Measurements from ENCODE around the gene ABCB1. TPM values are rescaled to one million over a fixed set of nuclear protein-coding genes. Genes with fewer than 3 reads are reported as not detected.
"Not testable (repeated sequence)": the region's sequence is repeated elsewhere in the genome, so short reads cannot be mapped to it uniquely, and the experiment has no call there.

ABCB1 gene
- polyA plus RNA-seq, 4 donors, result 16.5 to 21.1 (median 18.8) TPM

DNA sequence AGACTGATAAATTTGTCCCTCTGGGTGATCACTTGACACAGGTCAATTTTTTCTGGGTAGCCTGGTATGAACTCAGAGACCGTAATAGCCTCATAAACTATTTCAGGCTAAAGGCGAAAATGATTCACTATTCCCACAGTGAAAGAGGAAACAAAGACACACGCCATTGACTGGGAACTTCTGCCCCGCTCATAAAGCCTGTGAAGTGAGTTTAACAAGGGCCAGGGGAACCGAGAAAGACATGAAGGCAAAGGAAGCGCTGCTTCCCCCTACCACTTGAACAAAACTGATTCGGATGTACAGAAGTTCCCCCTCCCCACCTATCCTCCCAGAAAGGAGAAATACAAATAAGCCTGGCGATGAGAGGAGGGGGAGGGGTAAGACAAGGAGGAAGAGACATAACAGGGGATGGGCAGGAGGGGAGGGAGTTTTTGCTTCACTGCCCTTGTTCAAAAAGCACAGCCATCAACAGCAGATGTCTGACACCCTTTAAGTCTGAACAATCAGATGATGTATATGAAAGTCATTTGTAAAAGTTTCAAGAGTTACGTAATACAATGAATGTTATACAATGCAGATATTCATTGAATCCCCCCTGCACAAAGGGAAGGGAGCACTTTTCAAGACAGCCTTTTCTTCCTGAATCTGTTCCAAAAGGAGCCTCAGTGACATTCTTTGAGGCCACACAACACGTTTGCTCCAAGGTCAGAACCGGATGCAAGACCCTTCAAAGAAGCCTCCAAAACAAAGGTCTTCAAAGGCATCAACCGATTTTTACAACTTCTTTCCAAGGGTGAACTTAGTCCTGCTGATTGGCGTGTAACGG lies 125.9 kb downstream of the ABCB1 start:
- peak in 1 of 4 donors; percentile 15 for DNase-seq (ENCODE audit: low read depth in 4 of 4, low spot score in 2 of 4)

DNA sequence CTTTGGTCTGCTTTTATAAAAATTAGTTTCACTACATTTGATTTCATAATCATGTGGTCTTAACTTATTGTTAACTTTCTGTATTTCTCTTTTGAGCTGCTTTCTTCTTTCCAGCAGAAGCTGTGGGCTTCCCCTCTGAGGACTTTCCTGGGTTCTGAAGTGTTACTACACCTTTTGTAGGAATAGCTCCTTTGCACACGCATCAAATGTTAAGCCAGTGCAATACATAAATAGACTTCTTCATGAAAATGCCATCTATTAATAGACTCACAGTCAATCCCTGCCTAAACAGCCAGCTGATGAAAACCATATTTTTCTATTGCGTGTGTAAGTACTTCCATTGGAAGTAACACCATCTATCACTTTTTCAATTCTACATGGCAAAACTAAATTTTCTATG lies 126.7 kb downstream of the ABCB1 start:
- DNase-seq (ENCODE audit: low read depth in 4 of 4, low spot score in 2 of 4), result no peak

DNA sequence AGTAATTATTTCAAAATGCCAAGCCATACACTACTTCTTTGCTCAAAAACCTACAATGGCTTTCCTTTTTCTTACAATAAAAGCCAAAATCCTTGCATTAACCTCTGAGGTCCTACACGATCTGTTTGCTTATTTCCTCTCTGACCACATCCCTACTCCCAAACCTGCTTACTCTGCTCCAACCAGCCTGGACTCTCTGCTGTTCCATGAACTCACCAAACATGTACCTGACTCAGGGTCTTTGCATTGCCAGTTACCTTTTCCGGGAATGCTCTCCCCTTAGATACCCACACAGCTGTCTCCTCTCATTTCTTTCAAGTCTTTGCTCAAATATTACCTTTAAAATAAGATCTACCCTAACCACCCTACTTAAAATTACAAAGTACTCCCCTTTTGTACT lies 127.5 kb downstream of the ABCB1 start:
- DNase-seq (ENCODE audit: low read depth in 4 of 4, low spot score in 2 of 4), result no peak

DNA sequence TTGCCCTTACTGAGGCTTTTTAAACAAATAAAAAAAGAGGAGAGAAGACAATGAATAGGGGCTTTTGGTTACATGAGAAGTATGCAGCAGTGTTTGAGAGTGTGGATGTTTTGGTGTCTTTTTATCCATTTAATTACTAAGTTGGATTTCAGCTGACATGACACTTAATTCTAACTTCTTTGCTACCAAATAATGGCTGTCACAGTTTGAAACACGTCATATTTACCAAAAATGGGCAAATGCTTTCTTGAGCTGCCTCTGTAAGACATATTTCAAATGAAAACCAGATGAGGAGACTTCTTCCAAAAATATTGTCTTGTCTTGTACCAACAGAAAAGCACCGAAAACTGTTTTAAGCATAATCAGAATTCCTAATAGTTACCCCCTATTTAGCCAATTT lies 129.2 kb downstream of the ABCB1 start:
- DNase-seq (ENCODE audit: low read depth in 4 of 4, low spot score in 2 of 4), result no peak

DNA sequence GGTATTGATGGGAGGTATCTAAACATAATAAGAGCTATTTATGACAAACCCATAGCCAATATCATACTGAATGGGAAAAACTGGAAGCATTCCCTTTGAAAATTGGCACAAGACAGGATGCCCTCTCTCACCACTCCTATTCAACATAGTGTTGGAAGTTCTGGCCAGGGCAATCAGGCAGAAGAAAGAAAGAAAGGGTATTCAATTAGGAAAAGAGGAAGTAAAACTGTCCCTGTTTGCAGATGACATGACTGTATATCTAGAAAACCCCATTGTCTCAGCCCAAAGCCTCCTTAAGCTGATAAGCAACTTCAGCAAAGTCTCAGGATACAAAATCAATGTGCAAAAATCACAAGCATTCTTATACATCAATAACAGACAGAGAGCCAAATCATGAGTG lies 131.5 kb downstream of the ABCB1 start:
- not testable (repeated sequence) for DNase-seq (ENCODE audit: low read depth in 4 of 4, low spot score in 2 of 4)

DNA sequence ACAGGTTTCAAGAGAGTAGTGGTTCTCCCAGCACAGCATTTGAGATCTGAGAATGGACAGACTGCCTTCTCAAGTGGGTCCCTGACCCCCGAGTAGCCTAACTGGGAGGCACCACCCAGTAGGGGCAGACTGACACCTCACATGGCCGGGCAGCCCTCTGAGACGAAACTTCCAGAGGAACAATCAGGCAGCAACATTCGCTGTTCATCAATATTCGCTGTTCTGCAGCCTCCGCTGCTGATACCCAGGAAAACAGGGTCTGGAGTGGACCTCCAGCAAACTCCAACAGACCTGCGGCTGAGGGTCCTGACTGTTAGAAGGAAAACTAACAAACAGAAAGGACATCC lies 135.2 kb downstream of the ABCB1 start:
- DNase-seq (ENCODE audit: low read depth in 4 of 4, low spot score in 2 of 4), result not testable (repeated sequence)

DNA sequence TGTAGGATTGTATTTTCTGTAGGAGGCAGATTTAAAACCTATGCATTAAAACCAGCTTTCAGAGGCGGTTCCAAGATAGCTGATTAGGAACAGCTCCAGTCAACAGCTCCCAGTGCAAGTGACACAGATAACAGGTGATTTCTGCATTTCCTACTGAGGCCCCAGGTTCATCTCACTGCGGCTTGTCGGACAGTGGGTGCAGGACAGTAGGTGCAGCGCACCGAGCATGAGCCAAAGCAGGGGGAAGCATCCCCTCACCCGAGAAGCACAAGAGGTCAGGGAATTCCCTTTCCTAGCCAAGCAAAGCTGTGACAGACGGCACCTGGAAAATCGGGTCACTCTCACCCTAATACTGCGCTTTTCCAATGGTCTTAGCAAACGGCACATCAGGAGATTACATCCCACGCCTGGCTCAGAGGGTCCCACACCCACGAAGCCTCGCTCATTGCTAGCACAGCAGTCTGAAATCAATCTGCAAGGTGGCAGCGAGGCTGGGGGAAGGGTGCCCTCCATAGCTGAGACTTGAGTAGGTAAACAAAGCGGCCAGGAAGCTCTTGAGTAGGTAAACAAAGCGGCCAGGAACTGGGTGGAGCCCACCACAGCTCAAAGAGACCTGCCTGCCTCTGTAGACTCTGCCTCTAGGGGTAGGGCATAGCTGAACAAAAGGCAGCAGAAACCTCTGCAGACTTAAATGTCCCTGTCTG lies 135.7 kb downstream of the ABCB1 start:
- DNase-seq (ENCODE audit: low read depth in 4 of 4, low spot score in 2 of 4), result not testable (repeated sequence)

DNA sequence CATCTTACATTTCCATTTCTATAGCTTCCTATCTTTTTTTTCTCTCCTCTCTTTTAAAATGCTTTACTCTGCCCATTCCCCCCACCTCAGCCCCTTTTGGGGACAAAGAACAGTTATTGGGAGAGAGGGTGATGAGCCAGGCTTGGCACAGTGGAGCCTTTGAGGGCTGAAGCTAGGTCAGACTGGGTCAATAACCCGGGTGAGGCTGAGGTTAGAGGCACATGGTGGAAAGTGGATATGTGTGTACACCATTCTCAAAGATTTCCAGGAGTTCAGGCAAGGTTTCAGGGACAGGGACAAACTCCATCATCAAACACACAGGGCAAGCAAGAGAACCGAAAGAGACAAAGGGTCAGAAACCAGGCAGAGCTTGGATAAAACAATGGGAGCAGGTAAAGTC lies 136.7 kb downstream of the ABCB1 start:
- no peak for DNase-seq (ENCODE audit: low read depth in 4 of 4, low spot score in 2 of 4)

DNA sequence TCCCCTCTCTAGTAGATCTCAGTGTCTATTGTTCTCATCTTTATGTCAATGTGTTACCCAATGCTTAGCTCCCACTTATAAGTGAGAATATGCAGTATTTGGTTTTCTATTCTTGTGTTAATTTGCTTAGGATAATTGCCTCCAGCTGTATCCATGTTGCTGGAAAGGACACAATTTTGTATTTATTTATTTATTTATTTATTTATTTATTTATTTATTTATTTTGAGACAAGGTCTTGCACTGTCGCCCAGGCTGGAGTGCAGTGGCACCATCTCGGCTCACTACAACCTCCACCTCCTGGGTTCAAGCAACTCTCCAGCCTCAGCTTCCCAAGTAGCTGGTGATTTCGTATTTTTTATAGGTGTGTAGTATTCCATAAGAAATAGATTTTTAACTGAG lies 140.2 kb downstream of the ABCB1 start:
- DNase-seq (ENCODE audit: low read depth in 4 of 4, low spot score in 2 of 4), result not testable (repeated sequence)

DNA sequence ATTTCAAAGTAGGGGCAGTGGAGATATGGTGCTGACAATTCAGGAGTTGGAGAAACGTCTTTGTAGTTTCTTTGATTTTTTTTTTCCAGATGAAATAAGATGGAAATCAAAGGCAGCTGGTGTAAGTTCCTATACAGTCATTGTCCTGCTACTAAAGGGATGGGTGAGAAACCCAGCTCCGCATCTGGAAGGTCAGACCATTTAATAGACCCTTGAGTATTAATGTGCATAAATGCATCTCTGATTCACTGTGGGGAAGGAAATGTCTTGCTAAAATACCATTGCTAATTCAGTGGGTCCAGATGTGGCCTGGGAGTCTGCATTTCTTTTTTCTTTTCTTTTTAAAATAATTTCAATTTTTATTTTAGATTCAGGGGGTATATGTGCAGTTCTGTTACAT lies 140.7 kb downstream of the ABCB1 start:
- DNase-seq (ENCODE audit: low read depth in 4 of 4, low spot score in 2 of 4), result no peak

DNA sequence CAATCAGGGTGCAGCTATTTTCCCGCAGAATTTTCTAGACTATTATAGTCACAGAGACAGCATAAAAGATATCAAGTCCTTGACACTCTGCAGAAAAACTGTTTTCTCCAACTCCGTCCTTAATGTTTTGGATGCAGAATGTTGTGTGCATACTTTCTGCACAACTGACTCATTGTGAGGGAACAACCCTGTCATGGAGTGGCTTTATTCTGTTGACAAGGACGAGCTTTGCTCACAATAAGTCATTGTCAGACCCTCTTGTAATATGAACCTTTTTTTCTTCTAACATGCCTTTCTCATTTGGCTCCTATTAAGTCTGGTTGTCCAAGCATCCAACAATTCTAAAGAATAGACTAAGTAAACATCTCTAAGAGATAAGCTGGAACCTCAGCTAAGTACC lies 142.5 kb downstream of the ABCB1 start:
- no peak for DNase-seq (ENCODE audit: low read depth in 4 of 4, low spot score in 2 of 4)

DNA sequence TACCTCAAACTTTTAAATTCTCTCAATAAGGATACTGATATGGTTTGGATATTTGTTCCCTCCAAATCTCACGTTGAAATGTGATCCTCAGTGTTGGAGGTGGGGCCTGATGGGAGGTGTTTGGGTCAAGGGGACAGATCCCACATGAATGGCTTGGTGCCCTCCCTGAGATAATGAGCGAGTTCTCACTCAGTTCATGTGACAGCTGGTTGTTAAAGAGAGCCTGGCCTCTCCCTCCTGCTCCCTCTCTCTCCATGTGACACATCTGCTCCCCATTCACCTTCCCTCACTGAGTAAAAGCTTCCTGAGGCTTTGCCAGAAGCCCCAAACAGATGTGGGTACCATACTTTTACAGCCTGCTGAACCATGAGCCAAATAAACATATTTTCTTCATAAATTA lies 144.4 kb downstream of the ABCB1 start:
- DNase-seq (ENCODE audit: low read depth in 4 of 4, low spot score in 2 of 4), result no peak

Other genes with a start within 250 kb of the ABCB1 start
- 1 to 10 TPM; 1.4 to 2.8 (median 2.3) TPM for gene ABCB4, start 125.2 kb downstream of the ABCB1 start, polyA plus RNA-seq (ENCODE audit: insufficient read length in 4 of 4)
- gene RUNDC3B, start 27.5 kb upstream of the ABCB1 start, polyA plus RNA-seq (ENCODE audit: insufficient read length in 4 of 4), result 1 to 10 TPM in 3 of 4 donors, under 1 TPM in 1; 0.98 to 1.8 (median 1.2) TPM

All from left renal cortex interstitium (tissue), 4 donors.